Measurements from ENCODE around the gene SERHL2.

DNA sequence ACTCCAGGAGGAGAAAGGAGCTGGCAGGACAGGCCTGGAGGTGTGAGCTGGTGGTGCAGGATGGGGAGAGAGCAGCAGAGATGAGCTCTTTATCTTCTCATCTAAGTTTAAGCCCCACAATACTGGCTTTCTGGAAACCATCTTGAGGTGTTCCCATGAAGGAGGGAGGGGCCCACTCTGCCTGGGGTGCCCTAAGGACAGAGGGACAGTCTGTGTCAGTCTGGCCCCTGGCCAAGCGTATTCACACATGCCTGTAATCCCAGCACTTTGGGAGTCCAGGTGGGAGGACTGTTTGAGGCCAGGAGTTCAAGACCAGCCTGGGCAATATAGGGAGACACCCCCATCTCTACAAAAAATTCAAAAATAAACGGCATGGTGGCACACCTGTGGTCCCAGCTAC is 8.9 kb downstream of the SERHL2 start:
- TF ChIP-seq POLR2AphosphoS5 (IDR thresholded peaks at IDR 0.05) (no peak), EZH2 (IDR thresholded peaks at IDR 0.05; ENCODE audit: borderline replicate concordance, insufficient read depth, low read length, poor library complexity, severe bottlenecking) (no peak), MXI1 (conservative IDR thresholded peaks at IDR 0.05; ENCODE audit: poor library complexity, severe bottlenecking) (no peak), EP300 (conservative IDR thresholded peaks at IDR 0.05; ENCODE audit: poor library complexity, severe bottlenecking) (no peak), TAF1 (IDR thresholded peaks at IDR 0.05; ENCODE audit: low read depth) (no peak)
- TF ChIP-seq, protein P1, sequence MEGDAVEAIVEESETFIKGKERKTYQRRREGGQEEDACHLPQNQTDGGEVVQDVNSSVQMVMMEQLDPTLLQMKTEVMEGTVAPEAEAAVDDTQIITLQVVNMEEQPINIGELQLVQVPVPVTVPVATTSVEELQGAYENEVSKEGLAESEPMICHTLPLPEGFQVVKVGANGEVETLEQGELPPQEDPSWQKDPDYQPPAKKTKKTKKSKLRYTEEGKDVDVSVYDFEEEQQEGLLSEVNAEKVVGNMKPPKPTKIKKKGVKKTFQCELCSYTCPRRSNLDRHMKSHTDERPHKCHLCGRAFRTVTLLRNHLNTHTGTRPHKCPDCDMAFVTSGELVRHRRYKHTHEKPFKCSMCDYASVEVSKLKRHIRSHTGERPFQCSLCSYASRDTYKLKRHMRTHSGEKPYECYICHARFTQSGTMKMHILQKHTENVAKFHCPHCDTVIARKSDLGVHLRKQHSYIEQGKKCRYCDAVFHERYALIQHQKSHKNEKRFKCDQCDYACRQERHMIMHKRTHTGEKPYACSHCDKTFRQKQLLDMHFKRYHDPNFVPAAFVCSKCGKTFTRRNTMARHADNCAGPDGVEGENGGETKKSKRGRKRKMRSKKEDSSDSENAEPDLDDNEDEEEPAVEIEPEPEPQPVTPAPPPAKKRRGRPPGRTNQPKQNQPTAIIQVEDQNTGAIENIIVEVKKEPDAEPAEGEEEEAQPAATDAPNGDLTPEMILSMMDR (IDR thresholded peaks at IDR 0.05; ENCODE audit: poor library complexity, severe bottlenecking), result no peak
